WTC11 (cell line): ENCODE results near the gene SOWAHA. TPM values are rescaled to one million over a fixed set of nuclear protein-coding genes. Genes with fewer than 3 reads are reported as not detected.

ENCODE experiments used
- ATAC-seq: fragments of 200-7000 bp; cut with Tn5 transposase; 2 replicates; pipeline ENCODE4 v1.10.0; 2021; ENCODE audit warnings: mild to moderate bottlenecking, moderate library complexity
- CTCF ChIA-PET: fragments of 300-600 bp; sonication (Branson Sonifier 250); formaldehyde crosslinking; loops from one replicate; lab custom pipeline; 2021; ENCODE audit warnings: antibody characterized with exemption; lab: Charles Lee
- POLR2A ChIA-PET: fragments of 350-600 bp; sonication (Branson Sonifier 250); formaldehyde crosslinking; loops from one replicate; lab custom pipeline; 2021; ENCODE audit warnings: antibody characterized with exemption; lab: Charles Lee
- DNase-seq: peaks from one replicate; pipeline ENCODE4 v3.0.0; 2021; ENCODE audit warnings: low spot score
- H3K27ac Mint-ChIP-seq: 2 replicates; pipeline ENCODE4 v1.8.0; 2021; ENCODE audit warnings: mixed read lengths
- H3K27me3 Mint-ChIP-seq: 2 replicates; pipeline ENCODE4 v1.8.0; 2021; ENCODE audit warnings: low read depth, mild to moderate bottlenecking, moderate library complexity, mixed read lengths
- H3K36me3 Mint-ChIP-seq: 2 replicates; pipeline ENCODE4 v1.8.0; 2021; ENCODE audit warnings: mixed read lengths
- H3K4me1 Mint-ChIP-seq: 2 replicates; pipeline ENCODE4 v1.8.0; 2022; ENCODE audit warnings: mixed read lengths
- H3K4me3 Mint-ChIP-seq: 2 replicates; pipeline ENCODE4 v1.8.0; 2021; ENCODE audit warnings: mild to moderate bottlenecking, moderate library complexity, mixed read lengths
- H3K9me3 Mint-ChIP-seq: 2 replicates; pipeline ENCODE4 v1.8.0; 2021; ENCODE audit warnings: mixed read lengths
- ESRRA ChIP-seq: sonication (generic); formaldehyde crosslinking; IDR thresholded peaks from 2 replicates; pipeline ENCODE4 v1.8.1; 2022; ENCODE audit warnings: mild to moderate bottlenecking, missing genetic modification reagents, borderline replicate concordance
- NR2C2 ChIP-seq: sonication (generic); formaldehyde crosslinking; IDR thresholded peaks from 2 replicates; pipeline ENCODE4 v1.8.0; 2022; ENCODE audit warnings: mild to moderate bottlenecking, missing genetic modification reagents
- RELA ChIP-seq: sonication (generic); formaldehyde crosslinking; IDR thresholded peaks from 2 replicates; pipeline ENCODE4 v1.8.1; 2022; ENCODE audit warnings: missing genetic modification reagents, mild to moderate bottlenecking, borderline replicate concordance
- ZBTB21 ChIP-seq: sonication (generic); formaldehyde crosslinking; IDR thresholded peaks from 2 replicates; pipeline ENCODE4 v1.8.1; 2023; ENCODE audit warnings: mild to moderate bottlenecking, missing genetic modification reagents, borderline replicate concordance
- ZNF138 ChIP-seq: sonication (generic); formaldehyde crosslinking; conservative IDR thresholded peaks from 2 replicates; pipeline ENCODE4 v1.8.1; 2022; ENCODE audit warnings: mild to moderate bottlenecking, moderate library complexity, missing genetic modification reagents
- ZNF396 ChIP-seq: fragments of 250-450 bp; sonication (Bioruptor Pico); IDR thresholded peaks from 2 replicates; pipeline ENCODE4 v1.8.0; 2021; ENCODE audit warnings: mild to moderate bottlenecking, moderate library complexity, borderline replicate concordance
- ZNF423 ChIP-seq: fragments of 250-450 bp; sonication (Bioruptor Pico); IDR thresholded peaks from 2 replicates; pipeline ENCODE4 v2.1.2; 2022; ENCODE audit warnings: mild to moderate bottlenecking, moderate library complexity
- ZNF512 ChIP-seq: sonication (generic); formaldehyde crosslinking; IDR thresholded peaks from 2 replicates; pipeline ENCODE4 v1.8.1; 2022; ENCODE audit warnings: missing genetic modification reagents, borderline replicate concordance
- total RNA-seq: library from RNA; stranded (reverse); gene quantifications from 3 replicates; pipeline ENCODE4 v1.2.3, GENCODE V29; 2021
- TF ChIP-seq, protein P1 (sequence below): fragments of 250-450 bp; sonication (Bioruptor Pico); conservative IDR thresholded peaks from 2 replicates; pipeline ENCODE4 v1.9.0; 2021; ENCODE audit warnings: mild to moderate bottlenecking
- TF ChIP-seq, protein P2 (sequence below): sonication (generic); formaldehyde crosslinking; IDR thresholded peaks from 2 replicates; pipeline ENCODE4 v1.8.0; 2022; ENCODE audit warnings: mild to moderate bottlenecking, missing genetic modification reagents
- TF ChIP-seq, protein P3 (sequence below): sonication (generic); formaldehyde crosslinking; IDR thresholded peaks from 2 replicates; pipeline ENCODE4 v1.8.0; 2022; ENCODE audit warnings: mild to moderate bottlenecking, missing genetic modification reagents
- TF ChIP-seq, protein P4 (sequence below): sonication (generic); formaldehyde crosslinking; IDR thresholded peaks from 2 replicates; pipeline ENCODE4 v1.8.1; 2022; ENCODE audit warnings: low read depth, missing genetic modification reagents, borderline replicate concordance
- TF ChIP-seq, protein P5 (sequence below): sonication (generic); formaldehyde crosslinking; IDR thresholded peaks from 2 replicates; pipeline ENCODE4 v1.8.0; 2022; ENCODE audit warnings: missing genetic modification reagents

Gene SOWAHA
- total RNA-seq, 1 experiment from 2014 or later = 0.11 TPM

- Mint-ChIP-seq H3K27me3 (peaks cover 3% of the 10 kb centered on the region; the same call in 1 of the 2 replicates), H3K9me3 (no peaks in the 10 kb centered on the region), H3K27ac (no peak overlapping the region), H3K4me3 (no peak overlapping the region), H3K36me3 (no peaks in the 10 kb centered on the region), H3K4me1 (peaks cover 12% of the 10 kb centered on the region)
- POLR2A ChIA-PET = no interaction called here
- DNase-seq (no peak), ATAC-seq (no peak)
- CTCF ChIA-PET = interaction anchor here (1.5 kb wide), 1 partner anchor 41 kb away, joined by 3 read pairs; no protein-coding TSS in a partner anchor
- TF ChIP-seq ZNF138 (CRISPR knock-in tag) (no peak), ESRRA (CRISPR knock-in tag) (no peak), NR2C2 (CRISPR knock-in tag) (no peak), ZNF512 (CRISPR knock-in tag) (no peak), ZBTB21 (CRISPR knock-in tag) (no peak), RELA (no peak), ZNF396 (CRISPR knock-in tag) (no peak), ZNF423 (CRISPR knock-in tag) (no peak)
- TF ChIP-seq, protein P1, sequence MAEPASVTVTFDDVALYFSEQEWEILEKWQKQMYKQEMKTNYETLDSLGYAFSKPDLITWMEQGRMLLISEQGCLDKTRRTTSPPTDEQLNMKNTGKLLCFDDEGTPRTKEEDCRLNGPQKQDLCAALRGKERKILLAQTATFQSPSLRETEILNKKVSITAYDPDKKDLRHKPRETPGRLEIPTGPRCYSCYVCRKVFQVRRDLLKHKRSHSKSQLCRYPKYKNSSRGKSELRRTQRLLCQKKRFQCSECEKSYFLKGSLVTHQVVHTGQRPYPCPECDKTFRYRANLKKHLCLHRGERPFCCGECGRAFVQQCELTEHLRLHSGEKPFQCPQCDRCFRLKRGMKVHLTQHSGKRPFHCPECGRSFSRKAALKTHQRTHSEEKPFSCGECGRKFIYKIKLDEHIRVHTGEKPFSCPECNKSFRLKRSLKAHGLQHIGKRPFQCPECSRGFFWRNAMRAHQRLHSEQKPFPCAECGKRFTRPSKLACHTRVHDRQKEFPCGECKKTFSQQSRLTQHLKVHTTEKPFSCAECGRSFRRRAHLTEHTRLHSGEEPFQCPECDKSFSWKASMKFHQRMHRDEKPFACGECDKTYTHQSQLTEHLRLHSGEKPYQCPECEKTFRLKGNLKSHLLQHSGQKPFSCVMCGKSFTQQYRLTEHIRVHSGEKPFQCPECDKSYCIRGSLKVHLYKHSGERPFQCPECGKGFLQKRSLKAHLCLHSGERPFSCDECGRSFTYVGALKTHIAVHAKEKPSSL (CRISPR knock-in tag) = no peak
- TF ChIP-seq, protein P2, sequence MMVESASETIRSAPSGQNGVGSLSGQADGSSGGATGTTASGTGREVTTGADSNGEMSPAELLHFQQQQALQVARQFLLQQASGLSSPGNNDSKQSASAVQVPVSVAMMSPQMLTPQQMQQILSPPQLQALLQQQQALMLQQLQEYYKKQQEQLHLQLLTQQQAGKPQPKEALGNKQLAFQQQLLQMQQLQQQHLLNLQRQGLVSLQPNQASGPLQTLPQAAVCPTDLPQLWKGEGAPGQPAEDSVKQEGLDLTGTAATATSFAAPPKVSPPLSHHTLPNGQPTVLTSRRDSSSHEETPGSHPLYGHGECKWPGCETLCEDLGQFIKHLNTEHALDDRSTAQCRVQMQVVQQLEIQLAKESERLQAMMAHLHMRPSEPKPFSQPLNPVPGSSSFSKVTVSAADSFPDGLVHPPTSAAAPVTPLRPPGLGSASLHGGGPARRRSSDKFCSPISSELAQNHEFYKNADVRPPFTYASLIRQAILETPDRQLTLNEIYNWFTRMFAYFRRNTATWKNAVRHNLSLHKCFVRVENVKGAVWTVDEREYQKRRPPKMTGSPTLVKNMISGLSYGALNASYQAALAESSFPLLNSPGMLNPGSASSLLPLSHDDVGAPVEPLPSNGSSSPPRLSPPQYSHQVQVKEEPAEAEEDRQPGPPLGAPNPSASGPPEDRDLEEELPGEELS (CRISPR knock-in tag) = no peak
- TF ChIP-seq, protein P3, sequence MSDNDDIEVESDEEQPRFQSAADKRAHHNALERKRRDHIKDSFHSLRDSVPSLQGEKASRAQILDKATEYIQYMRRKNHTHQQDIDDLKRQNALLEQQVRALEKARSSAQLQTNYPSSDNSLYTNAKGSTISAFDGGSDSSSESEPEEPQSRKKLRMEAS (CRISPR knock-in tag) = no peak
- TF ChIP-seq, protein P4, sequence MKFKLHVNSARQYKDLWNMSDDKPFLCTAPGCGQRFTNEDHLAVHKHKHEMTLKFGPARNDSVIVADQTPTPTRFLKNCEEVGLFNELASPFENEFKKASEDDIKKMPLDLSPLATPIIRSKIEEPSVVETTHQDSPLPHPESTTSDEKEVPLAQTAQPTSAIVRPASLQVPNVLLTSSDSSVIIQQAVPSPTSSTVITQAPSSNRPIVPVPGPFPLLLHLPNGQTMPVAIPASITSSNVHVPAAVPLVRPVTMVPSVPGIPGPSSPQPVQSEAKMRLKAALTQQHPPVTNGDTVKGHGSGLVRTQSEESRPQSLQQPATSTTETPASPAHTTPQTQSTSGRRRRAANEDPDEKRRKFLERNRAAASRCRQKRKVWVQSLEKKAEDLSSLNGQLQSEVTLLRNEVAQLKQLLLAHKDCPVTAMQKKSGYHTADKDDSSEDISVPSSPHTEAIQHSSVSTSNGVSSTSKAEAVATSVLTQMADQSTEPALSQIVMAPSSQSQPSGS (CRISPR knock-in tag) = no peak
- TF ChIP-seq, protein P5, sequence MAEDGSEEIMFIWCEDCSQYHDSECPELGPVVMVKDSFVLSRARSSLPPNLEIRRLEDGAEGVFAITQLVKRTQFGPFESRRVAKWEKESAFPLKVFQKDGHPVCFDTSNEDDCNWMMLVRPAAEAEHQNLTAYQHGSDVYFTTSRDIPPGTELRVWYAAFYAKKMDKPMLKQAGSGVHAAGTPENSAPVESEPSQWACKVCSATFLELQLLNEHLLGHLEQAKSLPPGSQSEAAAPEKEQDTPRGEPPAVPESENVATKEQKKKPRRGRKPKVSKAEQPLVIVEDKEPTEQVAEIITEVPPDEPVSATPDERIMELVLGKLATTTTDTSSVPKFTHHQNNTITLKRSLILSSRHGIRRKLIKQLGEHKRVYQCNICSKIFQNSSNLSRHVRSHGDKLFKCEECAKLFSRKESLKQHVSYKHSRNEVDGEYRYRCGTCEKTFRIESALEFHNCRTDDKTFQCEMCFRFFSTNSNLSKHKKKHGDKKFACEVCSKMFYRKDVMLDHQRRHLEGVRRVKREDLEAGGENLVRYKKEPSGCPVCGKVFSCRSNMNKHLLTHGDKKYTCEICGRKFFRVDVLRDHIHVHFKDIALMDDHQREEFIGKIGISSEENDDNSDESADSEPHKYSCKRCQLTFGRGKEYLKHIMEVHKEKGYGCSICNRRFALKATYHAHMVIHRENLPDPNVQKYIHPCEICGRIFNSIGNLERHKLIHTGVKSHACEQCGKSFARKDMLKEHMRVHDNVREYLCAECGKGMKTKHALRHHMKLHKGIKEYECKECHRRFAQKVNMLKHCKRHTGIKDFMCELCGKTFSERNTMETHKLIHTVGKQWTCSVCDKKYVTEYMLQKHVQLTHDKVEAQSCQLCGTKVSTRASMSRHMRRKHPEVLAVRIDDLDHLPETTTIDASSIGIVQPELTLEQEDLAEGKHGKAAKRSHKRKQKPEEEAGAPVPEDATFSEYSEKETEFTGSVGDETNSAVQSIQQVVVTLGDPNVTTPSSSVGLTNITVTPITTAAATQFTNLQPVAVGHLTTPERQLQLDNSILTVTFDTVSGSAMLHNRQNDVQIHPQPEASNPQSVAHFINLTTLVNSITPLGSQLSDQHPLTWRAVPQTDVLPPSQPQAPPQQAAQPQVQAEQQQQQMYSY = no peak
These were observed 47.6 kb downstream of the SOWAHA start for GRCh38 chr5:132860742-132861141.
